Measurements from ENCODE around the gene RPLP1.

DNA sequence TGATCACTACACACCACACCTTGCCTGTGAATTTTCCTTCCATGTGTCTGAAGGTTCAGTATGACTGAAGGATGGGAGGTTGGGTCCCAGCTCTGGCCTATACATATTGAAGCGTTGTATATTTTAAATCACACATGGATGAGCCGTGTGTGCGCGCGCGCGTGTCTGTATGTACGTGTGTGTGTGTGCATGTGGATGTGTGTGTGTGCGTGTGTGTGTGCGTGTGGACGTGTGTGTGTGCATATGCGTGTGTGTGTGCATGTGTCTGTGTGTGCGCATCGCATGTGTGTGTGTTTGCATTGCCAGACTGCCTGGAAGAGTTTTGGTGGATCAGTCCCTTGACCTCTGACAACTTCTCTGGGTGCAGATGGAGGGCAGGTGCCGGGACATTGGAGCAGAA lies 45.7 kb downstream of the RPLP1 start:
- TF ChIP-seq EZH2 (IDR thresholded peaks at IDR 0.05), result no peak
- TF ChIP-seq POLR2AphosphoS5 (IDR thresholded peaks at IDR 0.05; ENCODE audit: borderline replicate concordance, low read depth, low read length), result no peak

Measured in SK-N-MC (cell line).